Activated CD4-positive, alpha-beta T cell treated with anti-CD3 and anti-CD28 coated beads, Interleukin-2, amount 50 U/mL, for 16 hours (primary cell): ENCODE measurements around the gene EDDM13.
"Not testable (repeated sequence)": the region's sequence is repeated elsewhere in the genome, so short reads cannot be mapped to it uniquely, and the experiment has no call there.

Source experiments
- DNase-seq: peaks from one replicate; pipeline ENCODE4 v3.0.0-alpha.2; 2020

EDDM13 gene

GRCh38 chr19:56321989-56322440 is 49.5 kb downstream of the EDDM13 start:
- DNase-seq = no peak

- DNase-seq = no peak
These were observed 51.9 kb downstream of the EDDM13 start for GRCh38 chr19:56324436-56324835.

GRCh38 chr19:56332695-56333094 is 60.1 kb downstream of the EDDM13 start:
- DNase-seq = no peak

- DNase-seq = peak; percentile 47
These were observed 61.0 kb downstream of the EDDM13 start for GRCh38 chr19:56333506-56333905.

- not testable (repeated sequence) for DNase-seq
These were observed 62.8 kb downstream of the EDDM13 start for GRCh38 chr19:56335371-56335770.

- DNase-seq = not testable (repeated sequence)
These were observed 64.5 kb downstream of the EDDM13 start for GRCh38 chr19:56337077-56337476.

- DNase-seq = not testable (repeated sequence)
These were observed 66.5 kb downstream of the EDDM13 start for GRCh38 chr19:56339031-56339430.

GRCh38 chr19:56341948-56342347 is 69.4 kb downstream of the EDDM13 start:
- no peak for DNase-seq

GRCh38 chr19:56347163-56347778 is 74.7 kb downstream of the EDDM13 start:
- DNase-seq = no peak

GRCh38 chr19:56348289-56348877 is 75.8 kb downstream of the EDDM13 start:
- DNase-seq = peak; percentile 23

GRCh38 chr19:56350416-56351045 is 78.0 kb downstream of the EDDM13 start:
- peak; percentile 51 for DNase-seq

- DNase-seq = no peak
These were observed 78.7 kb downstream of the EDDM13 start for GRCh38 chr19:56351208-56351607.

GRCh38 chr19:56355517-56355916 is 83.0 kb downstream of the EDDM13 start:
- DNase-seq = no peak

GRCh38 chr19:56356944-56357343 is 84.4 kb downstream of the EDDM13 start:
- no peak for DNase-seq
